ENCODE measurements around the gene EMILIN2.
"Not testable (repeated sequence)": the region's sequence is repeated elsewhere in the genome, so short reads cannot be mapped to it uniquely, and the experiment has no call there.

Gene EMILIN2

DNA sequence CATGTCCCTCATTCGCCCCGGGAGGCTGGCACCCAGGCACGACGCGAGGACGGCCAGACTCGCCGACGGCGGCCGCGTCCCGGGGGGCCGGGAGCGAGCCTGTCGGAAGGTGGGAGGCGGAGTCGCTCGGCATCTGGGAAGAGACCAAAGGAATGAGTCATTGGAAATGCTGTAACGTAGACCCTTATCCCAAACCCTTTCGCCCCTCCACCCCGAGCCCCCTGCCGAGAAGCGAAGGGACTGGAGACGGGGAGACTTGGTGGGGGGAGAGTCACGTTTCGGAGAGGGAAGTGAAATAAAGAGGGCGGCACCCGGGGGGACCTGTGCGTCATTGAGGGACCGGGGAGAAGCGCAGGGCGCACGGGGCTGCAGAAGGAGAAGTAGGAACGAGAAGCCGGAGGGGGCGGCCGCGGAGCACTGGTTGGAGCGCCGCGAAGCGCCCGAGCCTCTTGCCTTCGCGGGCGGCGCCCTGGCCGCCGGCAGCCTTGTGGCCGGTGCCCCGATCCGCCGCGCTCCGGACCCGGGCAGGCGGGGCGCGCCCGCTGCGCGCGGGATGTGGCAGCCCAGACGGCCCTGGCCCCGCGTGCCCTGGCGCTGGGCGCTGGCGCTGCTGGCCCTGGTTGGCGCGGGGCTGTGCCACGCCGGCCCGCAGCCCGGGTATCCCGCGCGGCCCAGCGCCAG, at the start of gene EMILIN2:
TSS of gene EMILIN2 (plus strand) at position 371 of the 681 bp plus-strand sequence. CDS start at position 554, 183 bp downstream.
- DNase-seq: no peak

DNA sequence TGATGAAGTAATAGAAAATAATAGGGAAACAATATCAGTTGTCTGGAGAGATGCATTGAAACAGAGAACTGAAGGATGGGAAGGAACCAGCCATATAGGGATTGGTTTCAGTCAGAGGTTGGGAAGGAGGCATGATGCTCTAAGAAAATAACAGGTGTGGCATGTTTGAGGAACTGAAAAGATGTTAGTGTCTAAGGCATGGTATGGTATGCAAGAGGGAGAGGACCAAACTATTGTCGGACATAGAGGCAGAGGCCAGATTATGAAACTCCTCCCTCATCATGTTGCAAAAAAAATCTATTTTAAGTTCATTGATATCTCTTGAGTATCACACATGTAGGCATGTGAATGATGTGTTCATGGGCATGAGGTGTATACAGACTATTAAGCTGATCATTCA, 48.9 kb upstream of the EMILIN2 start:
- DNase-seq: no peak

DNA sequence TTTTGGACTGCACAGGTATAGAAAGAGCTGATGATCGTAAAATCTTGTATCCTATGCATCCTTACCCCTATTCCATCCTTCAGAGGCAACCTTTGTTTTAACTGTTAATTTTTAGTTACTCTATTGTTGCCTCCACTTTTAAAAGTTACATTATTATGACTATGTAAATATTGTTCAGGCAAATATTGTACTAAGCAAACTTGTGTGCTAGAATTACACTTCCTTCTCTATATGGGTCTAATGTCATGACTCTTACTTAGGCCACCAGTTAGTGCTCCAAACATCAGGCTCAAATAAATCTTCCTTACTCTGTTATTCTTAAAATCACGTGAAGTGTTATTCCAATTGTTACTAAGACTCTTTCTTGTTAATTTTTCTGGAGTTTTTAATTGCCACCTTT, 47.4 kb upstream of the EMILIN2 start:
- no peak for DNase-seq

DNA sequence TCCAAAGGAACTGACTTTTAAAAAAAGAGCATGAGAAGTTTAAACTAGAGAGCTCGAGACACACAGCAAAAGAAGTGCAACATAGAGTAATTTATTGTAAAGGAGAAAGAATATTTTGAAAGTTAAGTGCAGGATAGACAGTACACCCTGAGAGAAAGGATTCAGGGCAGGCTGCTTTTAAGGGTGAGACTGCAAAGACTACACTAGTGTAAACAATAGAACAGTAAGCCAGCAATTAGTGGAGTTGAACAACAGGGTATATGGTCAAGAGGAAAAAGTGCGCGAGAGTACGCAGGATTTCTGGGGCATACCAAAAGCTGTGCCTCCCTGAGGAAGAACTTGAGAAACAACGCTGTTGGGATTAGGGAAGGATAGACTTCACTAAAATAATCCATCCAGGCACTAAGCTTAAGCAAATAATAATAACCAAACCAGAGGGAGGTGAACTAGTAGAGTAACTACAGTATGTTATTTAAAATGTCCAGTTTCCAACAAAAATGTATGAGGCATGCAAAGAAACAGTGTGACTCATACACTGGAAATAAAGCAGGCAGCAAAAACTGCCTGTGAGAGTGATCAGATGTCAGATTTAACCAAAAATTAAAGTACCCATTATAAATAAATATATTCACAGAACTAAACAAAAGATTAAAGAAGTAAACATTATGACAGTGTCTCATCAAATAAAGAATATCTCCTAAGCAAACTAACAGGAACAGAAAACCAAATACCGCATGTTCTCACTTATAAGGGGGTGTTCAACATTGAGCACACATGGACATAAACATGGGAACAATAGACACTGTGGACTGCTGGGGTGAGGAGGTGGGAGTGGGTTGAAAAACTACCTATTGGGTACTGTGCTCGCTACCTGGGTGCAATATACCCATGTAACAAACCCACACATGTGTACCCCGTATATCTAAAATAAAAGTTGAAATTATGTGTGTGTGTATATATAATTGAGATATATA, 40.5 kb upstream of the EMILIN2 start:
- no peak for DNase-seq

DNA sequence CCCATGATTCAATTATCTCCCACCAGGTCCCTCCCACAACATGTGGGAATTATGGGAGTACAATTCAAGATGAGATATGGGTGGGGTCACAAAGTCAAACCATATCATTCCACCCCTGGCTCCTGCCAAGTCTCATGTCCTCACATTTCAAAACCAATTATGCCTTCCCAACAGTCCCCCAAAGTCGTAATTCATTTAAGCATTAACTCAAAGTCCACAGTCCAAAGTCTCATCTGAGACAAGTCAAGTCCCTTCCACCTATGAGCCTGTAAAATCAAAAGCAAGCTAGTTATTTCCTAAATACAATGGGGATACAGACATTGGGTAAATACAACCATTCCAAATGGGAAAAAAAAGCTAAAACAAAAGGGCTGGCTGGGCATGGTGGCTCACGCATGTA, 38.2 kb upstream of the EMILIN2 start:
- not testable (repeated sequence) for DNase-seq

DNA sequence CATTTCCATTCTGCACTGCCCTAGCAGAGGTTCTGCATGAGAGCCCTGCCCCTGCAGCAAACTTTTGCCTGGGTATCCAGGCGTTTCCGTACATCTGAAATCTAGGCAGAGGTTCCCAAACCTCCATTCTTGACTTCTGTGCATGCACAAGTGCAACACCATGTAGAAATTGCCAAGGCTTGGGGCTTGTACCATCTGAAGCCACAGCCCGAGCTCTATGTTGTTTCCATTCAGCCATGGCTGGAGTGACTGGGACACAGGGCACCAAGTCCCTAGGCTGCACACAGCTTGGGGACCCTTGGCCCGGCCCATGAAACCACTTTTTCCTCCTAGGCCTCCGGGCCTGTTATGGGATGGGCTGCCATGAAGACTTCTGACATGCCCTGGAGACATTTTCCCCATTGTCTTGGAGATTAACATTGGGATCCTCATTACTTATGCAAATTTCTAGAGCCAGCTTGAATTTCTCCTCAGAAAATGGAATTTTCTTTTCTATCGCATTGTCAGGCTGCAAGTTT, 37.1 kb upstream of the EMILIN2 start:
- DNase-seq: not testable (repeated sequence)

DNA sequence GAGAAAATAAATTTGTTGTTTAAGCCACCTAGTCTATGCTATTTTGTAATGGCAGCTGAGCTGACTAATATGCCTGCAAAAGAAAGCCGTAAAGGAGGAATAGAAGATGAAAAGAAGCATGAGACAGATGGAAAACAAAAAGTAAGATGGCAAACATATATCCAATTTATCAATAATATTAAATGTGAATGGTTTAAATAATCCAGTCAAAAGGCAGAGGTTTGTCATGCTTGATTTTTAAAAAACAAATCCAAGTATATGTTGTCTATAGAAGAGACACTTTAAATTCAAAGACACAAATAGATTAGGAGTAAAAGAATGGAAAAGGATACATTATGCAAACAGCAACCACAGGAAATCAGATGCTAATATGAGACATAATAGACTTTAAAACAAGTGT, 35.4 kb upstream of the EMILIN2 start:
- no peak for DNase-seq

- no peak for DNase-seq
These were observed 31.9 kb upstream of the EMILIN2 start for GRCh38 chr18:2814928-2815327.

DNA sequence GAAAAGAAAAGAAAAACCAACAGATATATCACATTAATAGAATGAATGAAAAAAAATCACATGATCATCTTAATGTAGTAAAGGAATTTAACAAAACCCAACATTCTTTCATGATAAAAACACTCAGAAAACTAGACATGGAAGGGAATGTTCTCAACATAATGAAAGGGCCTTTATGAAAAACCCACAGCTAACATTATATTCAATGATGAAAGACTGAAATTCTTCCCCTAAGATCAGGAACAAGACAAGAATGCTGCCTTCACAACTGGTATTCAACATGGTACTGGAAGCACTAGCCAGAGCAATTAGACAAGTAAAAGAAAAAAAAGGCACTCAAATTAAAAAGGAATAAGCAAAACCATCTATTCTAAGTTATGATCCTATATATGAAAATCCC, 28.5 kb upstream of the EMILIN2 start:
- no peak for DNase-seq

DNA sequence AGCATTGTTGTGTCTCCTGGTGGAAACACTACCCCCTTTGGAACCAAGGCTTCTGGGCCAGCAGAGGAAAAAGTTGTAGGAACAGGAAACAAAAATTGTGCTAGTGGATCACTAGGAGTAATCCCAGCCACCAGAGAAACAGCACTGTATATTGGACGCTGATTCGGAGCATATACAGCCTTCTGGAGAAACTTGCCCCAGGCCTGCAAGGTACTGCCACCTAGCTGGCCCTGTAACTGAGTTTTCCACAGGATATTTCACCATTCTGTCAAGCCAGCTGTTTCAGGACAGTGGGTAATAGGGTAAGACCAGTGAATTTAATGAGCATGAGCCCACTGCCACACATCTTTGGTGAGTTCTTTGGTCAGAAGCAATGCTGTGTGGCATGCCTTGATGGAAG, 25.1 kb upstream of the EMILIN2 start:
- no peak for DNase-seq

- DNase-seq: no peak
These were observed 24.4 kb upstream of the EMILIN2 start for GRCh38 chr18:2822213-2822921.

GRCh38 chr18:2823202-2823601, 23.6 kb upstream of the EMILIN2 start:
- no peak for DNase-seq

GRCh38 chr18:2823966-2824365, 22.8 kb upstream of the EMILIN2 start:
- DNase-seq: no peak

DNA sequence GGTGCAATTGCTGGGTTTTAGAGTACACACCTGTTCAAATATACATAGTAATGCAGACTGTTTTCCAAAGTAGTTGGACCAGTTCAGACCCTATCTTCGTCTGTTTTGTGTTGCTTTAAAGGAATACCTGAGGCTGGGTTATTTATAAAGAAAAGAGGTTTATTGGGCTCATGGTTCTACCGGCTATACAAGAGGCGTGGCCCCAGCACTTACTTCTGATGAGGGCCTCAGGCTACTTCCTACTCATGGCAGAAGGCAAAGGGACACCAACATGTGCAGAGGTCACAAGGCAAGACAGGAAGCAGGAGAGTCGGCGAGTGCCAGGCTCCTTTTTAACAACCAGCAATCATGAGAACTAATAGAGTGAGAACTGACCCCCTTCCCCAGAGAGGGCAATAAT, 21.9 kb upstream of the EMILIN2 start:
- DNase-seq: no peak

GRCh38 chr18:2825613-2826175, 21.1 kb upstream of the EMILIN2 start:
- DNase-seq: no peak

DNA sequence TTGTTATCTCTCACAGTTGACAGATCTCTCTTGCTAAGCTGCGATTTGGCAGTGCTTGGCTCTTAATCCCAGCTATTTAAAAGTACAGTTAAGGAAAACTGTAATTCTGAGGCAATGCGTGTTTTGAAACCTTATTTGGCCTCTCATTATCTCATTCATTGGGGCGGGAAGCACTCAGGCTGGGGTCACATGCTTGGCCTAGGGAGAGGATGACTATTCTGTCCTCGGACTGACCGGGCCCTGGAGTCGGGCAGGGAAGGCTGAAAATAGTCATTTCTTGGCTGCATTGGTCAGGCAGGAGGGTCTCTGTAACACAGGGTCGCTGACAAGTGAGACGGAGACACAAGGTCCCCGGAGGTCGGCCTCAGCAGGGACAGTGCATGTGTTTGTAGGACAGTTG, 20.2 kb upstream of the EMILIN2 start:
- DNase-seq: no peak

DNA sequence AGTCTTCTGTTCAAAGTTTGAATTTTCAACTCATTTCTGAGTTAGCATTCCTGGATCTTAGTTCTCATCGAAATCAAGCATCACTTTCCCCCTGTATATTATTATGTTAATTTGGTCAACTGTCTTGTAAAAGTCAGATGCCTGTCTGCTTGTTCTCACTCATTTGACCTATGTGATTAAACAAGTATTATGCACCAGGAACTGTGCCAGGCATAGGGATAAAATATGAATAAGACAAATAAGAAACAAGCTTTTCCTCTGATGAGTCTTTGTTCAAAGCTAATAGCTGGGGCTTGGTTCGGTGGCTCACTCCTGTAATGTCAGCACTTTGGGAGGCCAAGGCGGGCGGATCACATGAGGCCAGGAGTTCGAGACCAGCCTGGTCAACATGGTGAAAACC, 19.7 kb upstream of the EMILIN2 start:
- DNase-seq: no peak

- not testable (repeated sequence) for DNase-seq
These were observed 10.7 kb upstream of the EMILIN2 start for GRCh38 chr18:2836118-2836517.

- not testable (repeated sequence) for DNase-seq
These were observed 9.5 kb upstream of the EMILIN2 start for GRCh38 chr18:2837290-2837689.

GRCh38 chr18:2839202-2839601, 7.6 kb upstream of the EMILIN2 start:
- DNase-seq: no peak

GRCh38 chr18:2840521-2840920, 6.3 kb upstream of the EMILIN2 start:
- no peak for DNase-seq

DNA sequence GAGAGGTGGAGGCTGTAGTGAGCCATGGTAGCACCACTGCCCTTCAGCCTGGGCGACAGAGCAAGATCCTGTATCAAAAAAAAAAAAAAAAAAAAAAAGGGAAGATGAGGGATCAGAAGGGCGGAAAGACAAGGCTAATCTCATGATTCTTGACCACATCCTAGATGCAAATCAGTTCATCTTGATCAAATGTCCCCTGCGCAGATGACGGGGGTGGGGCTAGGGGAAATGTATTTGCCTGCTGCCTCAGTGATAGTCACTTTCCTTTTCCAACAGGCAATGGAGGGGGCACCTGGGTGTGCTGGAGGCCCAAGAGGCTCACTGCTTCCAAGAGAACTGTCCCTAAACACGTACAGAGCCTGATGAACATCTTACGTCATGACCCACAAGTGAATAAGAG, 3.7 kb upstream of the EMILIN2 start:
- no peak for DNase-seq

- no peak for DNase-seq
These were observed 1.6 kb upstream of the EMILIN2 start for GRCh38 chr18:2845172-2845571.

Data from NCI-H748 treated with DMSO at 0.1 percent for 48 hours (cell line).